ENCODE data around the gene SMARCB1. TPM values are rescaled to one million over a fixed set of nuclear protein-coding genes. Genes with fewer than 3 reads are reported as not detected.

The SMARCB1 gene
- total and polyA plus RNA-seq, 2 experiments from 2014 or later: 114 to 132 TPM

GRCh38 chr22:23760056-23760455 is 26.7 kb upstream of the SMARCB1 start:
- no peak overlapping the region for H3K4me2 ChIP-seq
- H2AFZ ChIP-seq: no peak overlapping the region
- no peaks in the 10 kb centered on the region for H3K79me2 ChIP-seq (replicated peaks; ENCODE audit: insufficient read depth)
- Mint-ChIP-seq H3K27ac (no peak overlapping the region), H3K4me1 (peaks cover 30% of the 10 kb centered on the region), H3K4me3 (no peak overlapping the region), H3K9me3 (no peaks in the 10 kb centered on the region), H3K36me3 (ENCODE audit: low read depth) (peaks cover 5% of the 10 kb centered on the region), H3K27me3 (ENCODE audit: insufficient read depth, low read depth, poor library complexity) (peaks cover 6% of the 10 kb centered on the region)
- no peaks in the 10 kb centered on the region for H3K9me2 ChIP-seq (ENCODE audit: insufficient read depth)
- TF ChIP-seq ZNF114 (CRISPR knock-in tag; IDR thresholded peaks at IDR 0.05) (no peak), REST (IDR thresholded peaks at IDR 0.05; ENCODE audit: unreplicated experiment) (no peak), CREB1 (CRISPR knock-in tag; IDR thresholded peaks at IDR 0.05; ENCODE audit: low read depth) (no peak), ETS1 (IDR thresholded peaks at IDR 0.05) (no peak), EZH2 (IDR thresholded peaks at IDR 0.05; ENCODE audit: low read depth, unreplicated experiment) (no peak), ZNF462 (CRISPR knock-in tag; IDR thresholded peaks at IDR 0.05) (no peak)
- TF ChIP-seq, protein P1, sequence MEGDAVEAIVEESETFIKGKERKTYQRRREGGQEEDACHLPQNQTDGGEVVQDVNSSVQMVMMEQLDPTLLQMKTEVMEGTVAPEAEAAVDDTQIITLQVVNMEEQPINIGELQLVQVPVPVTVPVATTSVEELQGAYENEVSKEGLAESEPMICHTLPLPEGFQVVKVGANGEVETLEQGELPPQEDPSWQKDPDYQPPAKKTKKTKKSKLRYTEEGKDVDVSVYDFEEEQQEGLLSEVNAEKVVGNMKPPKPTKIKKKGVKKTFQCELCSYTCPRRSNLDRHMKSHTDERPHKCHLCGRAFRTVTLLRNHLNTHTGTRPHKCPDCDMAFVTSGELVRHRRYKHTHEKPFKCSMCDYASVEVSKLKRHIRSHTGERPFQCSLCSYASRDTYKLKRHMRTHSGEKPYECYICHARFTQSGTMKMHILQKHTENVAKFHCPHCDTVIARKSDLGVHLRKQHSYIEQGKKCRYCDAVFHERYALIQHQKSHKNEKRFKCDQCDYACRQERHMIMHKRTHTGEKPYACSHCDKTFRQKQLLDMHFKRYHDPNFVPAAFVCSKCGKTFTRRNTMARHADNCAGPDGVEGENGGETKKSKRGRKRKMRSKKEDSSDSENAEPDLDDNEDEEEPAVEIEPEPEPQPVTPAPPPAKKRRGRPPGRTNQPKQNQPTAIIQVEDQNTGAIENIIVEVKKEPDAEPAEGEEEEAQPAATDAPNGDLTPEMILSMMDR (conservative IDR thresholded peaks at IDR 0.05; ENCODE audit: low read depth in 2 of 2): no peak
- 0 out of 2 replicates have a peak, but pooled peaks cover 3% of the 10 kb centered on the region for H3F3A ChIP-seq (replicated peaks; ENCODE audit: low read depth)
- peaks cover 29% of the 10 kb centered on the region for H3K4me1 ChIP-seq (ENCODE audit: insufficient read depth)
- H4K20me1 ChIP-seq (replicated peaks; ENCODE audit: insufficient read depth): no peaks in the 10 kb centered on the region
- H3K36me3 ChIP-seq (ENCODE audit: insufficient read depth): no peaks in the 10 kb centered on the region; the same call in 1 of the 2 replicates
- no peak overlapping the region for H3K4me3 ChIP-seq
- no peak overlapping the region for H3K27ac ChIP-seq (ENCODE audit: low read depth)
- ATAC-seq (no peak), DNase-seq (ENCODE audit: low spot score) (no peak)
- no peaks in the 10 kb centered on the region for H3K27me3 ChIP-seq (ENCODE audit: insufficient read depth)

Measured in GM23338 (cell line).